Lung (tissue), 12 donors: ENCODE measurements around the gene APOB. TPM values are rescaled to one million over a fixed set of nuclear protein-coding genes. Genes with fewer than 3 reads are reported as not detected.

ENCODE experiments used
- ATAC-seq: fragments of 200-7000 bp; cut with Tn5 transposase; one replicate; pipeline ENCODE4 v1.9.1; 2020; ENCODE audit warnings: moderate number of reproducible peaks; ENCODE audit not compliant: insufficient read depth, low FRiP score
- DNase-seq, 3 donors: peaks; one replicate each; pipeline ENCODE4 v3.0.0-alpha.2; 2013 to 2017
- H3K27ac ChIP-seq, 2 donors: one replicate each; pipeline ENCODE4 v1.5.1; 2013; ENCODE audit warnings: mild to moderate bottlenecking in 2 of 2, moderate library complexity in 2 of 2, control low read depth in 1 of 2, inconsistent platforms in 1 of 2, low read depth in 1 of 2, low read length in 1 of 2
- H3K27me3 ChIP-seq, 3 donors: one replicate each; pipeline ENCODE4 v1.5.1; 2013; ENCODE audit warnings: low read length in 2 of 3; ENCODE audit not compliant: control insufficient read depth in 3 of 3, insufficient read depth in 3 of 3
- H3K36me3 ChIP-seq, 4 donors: one replicate each; pipeline ENCODE4 v1.5.1; 2013; ENCODE audit warnings: low read length in 4 of 4, mild to moderate bottlenecking in 1 of 4, moderate library complexity in 1 of 4; ENCODE audit not compliant: control insufficient read depth in 4 of 4, insufficient read depth in 4 of 4
- H3K4me1 ChIP-seq, 5 donors: one replicate each; pipeline ENCODE4 v1.5.1; 2013; ENCODE audit warnings: low read length in 5 of 5, mild to moderate bottlenecking in 2 of 5, moderate library complexity in 1 of 5; ENCODE audit not compliant: control insufficient read depth in 5 of 5, insufficient read depth in 5 of 5
- H3K4me3 ChIP-seq: one replicate; pipeline ENCODE4 v1.5.1; 2013; ENCODE audit warnings: mild to moderate bottlenecking, control low read depth, moderate library complexity
- H3K9ac ChIP-seq, 2 donors: one replicate each; pipeline ENCODE4 v1.5.1; 2013; ENCODE audit warnings: low read length in 2 of 2, control low read depth in 1 of 2; ENCODE audit not compliant: insufficient read depth in 1 of 2
- H3K9me3 ChIP-seq, 4 donors: one replicate each; pipeline ENCODE4 v1.5.1; 2013; ENCODE audit warnings: low read length in 3 of 4, mild to moderate bottlenecking in 1 of 4, moderate library complexity in 1 of 4; ENCODE audit not compliant: control insufficient read depth in 4 of 4, insufficient read depth in 3 of 4
- CTCF ChIP-seq: IDR thresholded peaks from 2 replicates; pipeline ENCODE4 v1.5.1; 2012; ENCODE audit warnings: mild to moderate bottlenecking; ENCODE audit errors: control extremely low read depth, extremely low read depth
- WGBS, 2 donors: extraction: QIAGEN DNeasy Blood & Tissue Kit; methylation state at CpG; one replicate each; pipeline ENCODE4 v1.1.7; 2013; 5-methylcytosine and 5-hydroxymethylcytosine counted together
- polyA plus RNA-seq, 2 donors: library from polyadenylated mRNA; stranded (reverse); fragments of 200-250 nt; gene quantifications; one replicate each; pipeline ENCODE4 v1.2.1, GENCODE V29; 2013
- total RNA-seq, 2 donors: library from RNA; depleted of rRNA in 1 of 2; stranded (reverse); fragments of >200 nt in 1 of 2; gene quantifications; one replicate each; pipeline ENCODE4 v1.2.1, GENCODE V29; 2014 to 2021
- donor health status: control.
- donor health status: control.
- donor health status: Bipolar disorder and iron deficiency.
- donor health status: healthy.
- donor health status: DM: yes; HTN: yes; CAD: no.

Gene APOB
- total and polyA plus RNA-seq, 4 donors: 0.04 to 1.7 (median 0.18) TPM

DNA sequence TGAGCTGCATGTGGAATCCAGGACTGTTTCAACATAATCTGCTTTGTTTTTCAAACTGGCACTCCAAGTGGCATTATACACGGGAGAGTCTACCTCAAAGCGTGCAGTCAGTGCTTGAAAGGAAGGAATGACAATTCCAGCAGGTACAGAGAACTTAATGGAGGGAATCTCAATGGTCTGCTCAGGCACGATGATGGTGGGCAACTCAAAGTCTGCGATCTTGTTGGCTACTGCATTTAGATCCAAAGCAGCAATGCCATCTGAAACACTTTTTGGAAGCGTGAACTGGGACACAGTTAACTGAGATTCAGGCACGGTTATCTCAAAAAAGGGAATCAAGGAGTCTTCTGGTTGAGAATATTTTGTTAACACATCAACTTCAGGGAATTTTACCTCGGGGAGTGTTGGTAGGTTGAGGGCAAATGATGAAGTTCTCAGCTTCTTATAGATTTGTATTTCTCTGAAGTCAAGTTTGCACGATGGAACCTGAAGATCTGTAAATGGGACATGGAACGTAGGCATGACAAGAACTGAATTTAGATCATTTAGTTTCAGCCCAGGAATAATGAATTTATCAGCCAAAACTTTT lies 38.7 kb downstream of the APOB start:
- Histone ChIP-seq H3K9ac (no peak overlapping the region), H3K36me3 (no peaks in the 10 kb centered on the region), H3K4me3 (no peak overlapping the region), H3K9me3 (peaks cover 0 to 2% (median under 1%) of the 10 kb centered on the region in 4 donors), H3K27me3 (peaks cover 0 to 4% (median 0%) of the 10 kb centered on the region in 3 donors), H3K4me1 (no peaks in the 10 kb centered on the region), H3K27ac (no peak overlapping the region)
- TF ChIP-seq CTCF: no peak
- DNase-seq: no peak
- no peak for ATAC-seq
- WGBS, 2 donors: 89 to 92% methylated on average over 9 of the region's 9 CpGs

DNA sequence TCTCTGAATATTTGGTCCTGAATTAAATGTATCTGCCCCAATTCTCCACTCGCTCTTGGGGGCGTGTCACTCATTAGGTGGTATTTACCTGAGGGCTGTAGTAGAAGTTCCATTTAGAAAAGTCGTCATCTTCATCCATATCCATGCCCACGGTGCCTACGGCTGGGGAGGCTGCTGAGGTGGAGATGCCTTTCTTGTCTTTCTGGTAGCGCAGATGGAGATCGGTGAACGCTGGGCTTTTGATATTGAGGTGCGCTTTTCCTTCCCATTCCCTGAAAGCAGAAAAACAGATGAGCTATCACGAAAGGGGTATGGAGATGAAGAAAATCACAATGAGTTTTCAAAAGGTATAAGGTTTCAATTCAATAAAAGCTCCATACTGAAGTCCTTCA lies 39.7 kb downstream of the APOB start:
- no peak overlapping the region for H3K9ac ChIP-seq
- H3K27ac ChIP-seq: no peak overlapping the region
- H3K4me3 ChIP-seq: no peak overlapping the region
- no peak for DNase-seq
- no peaks in the 10 kb centered on the region for H3K36me3 ChIP-seq
- ATAC-seq: no peak
- 93 to 94% methylated on average over 10 of the region's 10 CpGs for WGBS, 2 donors
- peaks cover 0 to 2% (median under 1%) of the 10 kb centered on the region in 4 donors for H3K9me3 ChIP-seq
- H3K4me1 ChIP-seq: no peaks in the 10 kb centered on the region
- no peak for TF ChIP-seq CTCF
- peaks cover 0 to 4% (median 0%) of the 10 kb centered on the region in 3 donors for H3K27me3 ChIP-seq

DNA sequence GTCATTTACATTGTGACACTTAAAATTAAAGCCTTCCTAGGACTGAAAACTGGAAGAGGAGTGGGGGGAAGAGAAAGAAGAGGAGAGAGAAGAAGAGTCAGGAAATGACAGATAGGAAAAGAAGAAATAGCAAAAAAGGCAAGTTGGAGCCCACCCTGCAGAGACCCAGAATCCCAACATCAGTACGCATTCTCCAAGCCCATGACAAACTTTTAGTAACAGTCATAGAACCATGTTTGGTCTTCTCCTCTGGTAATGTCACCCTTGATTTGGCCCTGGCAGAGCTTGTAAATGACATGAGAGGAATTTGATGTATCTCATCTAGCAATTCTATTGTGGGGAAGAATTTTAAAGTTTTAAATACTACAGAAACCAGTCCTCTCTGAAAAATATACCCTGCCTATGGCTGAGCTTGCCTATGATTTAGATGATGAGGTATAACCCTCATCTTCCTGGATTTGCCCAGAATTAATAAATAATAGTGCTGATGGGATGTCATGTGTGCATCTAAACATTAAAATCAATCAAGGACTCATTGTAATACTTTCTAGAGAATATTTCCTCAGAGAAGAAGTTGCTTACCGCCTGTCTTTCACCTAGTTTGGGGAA lies 40.2 kb downstream of the APOB start:
- no peaks in the 10 kb centered on the region for H3K36me3 ChIP-seq
- no peak overlapping the region for H3K27ac ChIP-seq
- 95% methylated on average over 2 of the region's 2 CpGs for WGBS, 2 donors
- no peaks in the 10 kb centered on the region for H3K4me1 ChIP-seq
- H3K27me3 ChIP-seq: peaks cover 0 to 4% (median 0%) of the 10 kb centered on the region in 3 donors
- H3K9ac ChIP-seq: no peak overlapping the region
- TF ChIP-seq CTCF: no peak
- no peak for ATAC-seq
- peaks cover 0 to 2% (median under 1%) of the 10 kb centered on the region in 4 donors for H3K9me3 ChIP-seq
- H3K4me3 ChIP-seq: no peak overlapping the region
- no peak for DNase-seq
